ENCODE measurements around the gene PRR5.
"Not testable (repeated sequence)": the region's sequence is repeated elsewhere in the genome, so short reads cannot be mapped to it uniquely, and the experiment has no call there.

Gene PRR5

DNA sequence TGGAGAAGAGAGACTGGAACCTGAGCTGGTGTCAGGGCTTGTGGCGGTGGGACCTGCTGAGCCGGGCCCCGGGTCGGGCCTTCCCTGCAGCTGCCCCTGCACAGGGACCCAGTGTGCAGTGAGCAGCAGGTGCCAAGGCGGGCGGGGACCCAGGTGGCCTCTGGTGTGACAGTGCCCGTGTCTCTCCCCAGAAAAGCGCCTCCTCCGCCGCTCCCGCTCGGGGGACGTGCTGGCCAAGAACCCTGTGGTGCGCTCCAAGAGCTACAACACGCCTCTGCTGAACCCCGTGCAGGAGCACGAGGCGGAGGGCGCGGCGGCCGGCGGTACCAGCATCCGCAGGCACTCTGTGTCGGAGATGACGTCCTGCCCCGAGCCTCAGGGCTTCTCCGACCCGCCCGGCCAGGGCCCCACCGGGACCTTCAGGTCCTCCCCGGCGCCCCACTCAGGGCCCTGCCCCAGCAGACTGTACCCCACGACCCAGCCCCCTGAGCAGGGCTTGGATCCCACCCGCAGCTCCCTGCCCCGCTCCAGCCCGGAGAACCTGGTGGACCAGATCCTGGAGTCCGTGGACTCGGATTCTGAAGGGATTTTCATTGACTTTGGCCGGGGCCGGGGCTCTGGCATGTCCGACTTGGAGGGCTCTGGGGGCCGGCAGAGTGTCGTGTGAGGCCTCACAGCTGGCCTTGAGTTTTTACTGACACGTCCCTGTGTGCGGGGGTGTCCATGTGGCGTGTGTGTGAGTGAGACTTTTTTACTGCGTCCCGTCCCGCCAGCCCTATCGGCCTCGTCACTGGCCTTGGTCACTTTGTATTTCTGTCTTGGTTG lies 34.8 kb downstream of the PRR5 start:
- DNase-seq: no peak

DNA sequence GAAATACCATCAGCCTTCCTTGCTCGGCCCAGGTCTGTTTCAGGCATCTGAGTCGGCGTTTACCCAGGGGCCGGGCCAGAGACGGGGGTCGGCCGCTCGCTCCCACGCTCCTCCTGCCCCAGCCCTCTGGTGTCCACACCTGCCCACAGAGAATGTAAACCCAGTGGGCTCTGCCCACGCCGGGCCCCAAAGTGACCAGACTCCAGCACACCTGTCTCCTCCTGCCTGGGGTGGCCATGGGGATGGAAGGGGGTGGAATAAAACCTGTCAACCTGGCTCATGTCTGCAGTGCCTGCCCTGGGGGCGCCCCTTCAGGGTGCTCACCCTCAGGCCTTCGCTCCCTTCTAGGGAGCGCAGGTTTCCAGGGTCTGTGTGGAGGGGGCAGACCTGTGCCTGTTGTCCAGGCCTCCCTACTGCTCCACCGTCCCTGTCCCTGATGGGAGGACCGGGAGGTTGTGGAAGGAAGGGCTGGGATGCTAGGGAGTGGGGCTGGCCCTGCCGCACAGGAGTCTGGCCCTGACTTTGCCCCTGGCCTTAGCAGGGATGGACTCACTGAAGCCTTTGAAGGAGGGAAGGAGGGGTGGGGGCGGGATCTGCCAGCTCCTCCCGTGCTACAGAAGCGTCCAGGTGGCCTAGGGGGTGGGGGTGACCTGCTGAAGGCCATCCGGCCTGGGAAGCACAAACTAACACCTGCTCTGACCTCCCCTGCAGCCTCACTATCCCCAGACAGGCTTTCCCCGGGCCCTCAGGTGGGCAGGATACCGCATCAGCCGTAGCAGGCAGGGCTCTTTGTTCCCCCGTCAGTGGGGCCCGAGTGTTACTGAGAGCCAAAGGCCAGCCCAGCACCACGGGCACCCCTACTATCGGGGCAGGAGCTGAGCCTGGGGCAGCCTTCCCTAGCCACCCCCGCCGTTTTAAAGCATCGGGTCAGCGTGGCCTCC lies 35.7 kb downstream of the PRR5 start:
- DNase-seq: no peak

DNA sequence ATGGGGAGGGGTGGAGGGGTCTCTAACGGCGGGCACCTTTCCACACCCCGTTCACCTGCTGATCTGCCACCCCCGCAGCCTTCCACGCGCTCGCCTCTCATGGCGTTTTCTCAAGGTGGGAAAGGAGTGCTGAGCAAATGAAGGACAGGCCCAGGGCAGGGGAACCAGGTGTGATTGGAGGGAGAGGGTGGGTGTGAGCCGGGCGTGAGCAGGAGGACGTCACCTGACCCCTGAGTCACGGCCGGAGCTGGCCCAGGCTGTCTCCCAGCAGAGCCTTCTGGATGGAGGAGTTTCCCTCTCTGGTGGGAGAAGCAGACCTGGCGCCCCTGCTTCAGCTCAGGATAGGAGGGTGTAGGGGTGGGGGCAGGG lies 36.3 kb downstream of the PRR5 start:
- no peak for DNase-seq

DNA sequence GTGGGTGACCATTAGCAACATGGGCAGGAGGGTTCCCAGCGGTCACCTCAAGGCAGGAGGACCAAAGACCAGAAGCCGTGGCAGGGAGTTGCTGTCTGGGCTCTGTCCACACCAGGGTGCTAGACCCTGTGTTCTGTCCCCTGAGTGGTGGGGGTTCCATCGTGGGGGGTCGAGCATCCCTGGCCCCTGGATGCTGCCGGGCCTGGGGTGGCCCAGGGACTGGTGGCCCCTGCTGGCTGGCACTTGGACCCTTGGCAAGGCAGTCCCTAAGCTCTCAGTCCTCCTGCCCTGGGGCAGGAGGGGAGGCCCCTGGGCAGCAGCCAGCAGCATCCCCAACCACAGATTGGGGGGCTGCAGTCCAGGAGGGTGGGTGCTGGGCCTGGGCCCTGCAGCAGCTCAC lies 37.0 kb downstream of the PRR5 start:
- DNase-seq: no peak

DNA sequence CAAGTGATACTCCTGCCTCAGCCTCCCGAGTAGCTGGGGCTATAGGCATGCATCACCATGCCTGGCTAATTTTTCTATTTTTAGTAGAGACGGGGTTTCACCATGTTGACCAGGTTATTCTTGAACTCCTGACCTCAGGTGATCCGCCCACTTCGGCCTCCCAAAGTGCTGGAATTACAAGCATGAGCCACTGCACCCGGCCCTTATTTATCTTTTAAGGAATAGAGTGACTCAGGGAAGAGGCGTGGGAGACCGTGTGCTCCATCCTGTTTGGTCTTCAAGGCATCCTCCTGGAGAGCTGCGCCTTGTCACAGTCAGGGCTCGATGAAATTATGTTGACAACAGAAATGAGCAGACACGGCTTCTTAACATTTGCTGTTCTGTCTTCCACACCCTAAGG lies 37.7 kb downstream of the PRR5 start:
- not testable (repeated sequence) for DNase-seq

DNA sequence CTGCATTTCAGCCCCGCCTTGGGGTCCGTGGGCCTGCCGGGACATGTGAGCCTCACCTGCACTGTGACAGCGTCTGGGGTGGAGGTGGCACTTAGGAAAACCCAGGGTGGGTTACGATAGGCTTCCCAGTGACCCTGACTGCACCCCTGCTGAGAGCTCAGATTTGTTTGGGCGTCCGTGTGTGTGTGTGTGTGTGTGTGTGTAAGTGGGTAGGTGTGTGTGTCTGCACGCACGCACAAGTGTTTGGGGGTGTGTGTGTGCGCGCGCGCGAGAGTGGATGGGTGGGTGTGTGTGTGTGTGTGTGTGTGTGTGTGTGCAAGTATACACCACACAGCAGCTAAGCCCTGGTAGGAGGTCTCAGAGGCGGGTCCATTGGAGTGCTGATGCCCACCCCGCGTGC lies 38.3 kb downstream of the PRR5 start:
- no peak for DNase-seq

DNA sequence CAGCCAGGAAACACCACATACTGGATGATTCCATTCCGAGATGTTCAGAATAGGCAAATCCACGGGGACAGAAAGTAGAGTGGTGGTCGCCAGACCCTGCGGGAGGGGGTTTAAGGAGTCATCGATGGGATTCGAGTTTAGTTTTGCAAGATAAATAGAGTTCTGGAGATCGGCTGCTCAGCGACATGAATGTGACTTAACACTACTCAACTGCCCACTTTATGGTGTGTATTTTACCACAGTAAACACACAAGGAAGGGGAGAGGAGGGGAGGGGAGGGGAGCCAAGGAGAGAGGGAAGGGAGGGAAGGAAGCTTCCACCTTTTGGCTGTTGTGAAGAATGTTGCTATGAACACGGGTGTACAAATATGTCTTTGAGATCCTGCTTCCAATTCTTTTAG lies 39.9 kb downstream of the PRR5 start:
- no peak for DNase-seq

DNA sequence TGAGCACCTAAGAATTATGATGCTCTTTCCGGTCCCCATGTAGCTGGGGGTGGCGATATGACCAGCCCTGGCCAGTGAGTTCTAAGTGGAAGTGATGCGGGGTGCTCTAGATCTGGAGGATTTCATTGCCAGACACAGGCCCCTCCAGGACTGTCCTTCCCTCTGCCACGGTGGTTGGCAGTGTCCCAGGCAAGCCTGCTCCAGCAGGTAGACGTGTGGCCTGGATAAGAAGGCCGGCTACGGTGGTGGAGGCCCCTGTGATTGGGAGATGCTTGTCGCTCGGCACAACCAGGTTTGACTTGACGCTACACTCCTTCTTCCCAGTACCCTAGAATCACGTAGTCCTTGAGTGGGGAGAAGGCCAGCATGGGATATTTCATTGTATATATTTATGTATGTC lies 41.2 kb downstream of the PRR5 start:
- no peak for DNase-seq

DNA sequence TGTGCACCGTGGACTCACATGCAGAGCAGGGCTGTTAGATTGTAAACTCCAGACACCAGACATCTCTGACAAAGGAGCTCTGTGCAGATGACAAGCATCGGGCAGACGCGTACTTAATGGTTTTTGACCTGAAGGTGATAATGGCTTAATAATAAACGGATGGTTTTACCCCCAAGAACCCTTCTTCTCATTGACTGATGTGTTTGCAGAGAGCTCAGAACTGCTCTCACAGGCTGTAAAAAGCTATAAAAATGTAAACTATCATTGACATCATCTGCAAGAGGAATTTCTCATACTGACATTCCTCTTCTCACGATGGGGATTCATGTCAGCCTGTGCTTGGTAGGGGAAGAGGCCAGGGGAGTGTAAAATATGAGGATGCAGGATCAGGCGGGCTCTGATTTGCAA lies 41.8 kb downstream of the PRR5 start:
- DNase-seq: no peak

DNA sequence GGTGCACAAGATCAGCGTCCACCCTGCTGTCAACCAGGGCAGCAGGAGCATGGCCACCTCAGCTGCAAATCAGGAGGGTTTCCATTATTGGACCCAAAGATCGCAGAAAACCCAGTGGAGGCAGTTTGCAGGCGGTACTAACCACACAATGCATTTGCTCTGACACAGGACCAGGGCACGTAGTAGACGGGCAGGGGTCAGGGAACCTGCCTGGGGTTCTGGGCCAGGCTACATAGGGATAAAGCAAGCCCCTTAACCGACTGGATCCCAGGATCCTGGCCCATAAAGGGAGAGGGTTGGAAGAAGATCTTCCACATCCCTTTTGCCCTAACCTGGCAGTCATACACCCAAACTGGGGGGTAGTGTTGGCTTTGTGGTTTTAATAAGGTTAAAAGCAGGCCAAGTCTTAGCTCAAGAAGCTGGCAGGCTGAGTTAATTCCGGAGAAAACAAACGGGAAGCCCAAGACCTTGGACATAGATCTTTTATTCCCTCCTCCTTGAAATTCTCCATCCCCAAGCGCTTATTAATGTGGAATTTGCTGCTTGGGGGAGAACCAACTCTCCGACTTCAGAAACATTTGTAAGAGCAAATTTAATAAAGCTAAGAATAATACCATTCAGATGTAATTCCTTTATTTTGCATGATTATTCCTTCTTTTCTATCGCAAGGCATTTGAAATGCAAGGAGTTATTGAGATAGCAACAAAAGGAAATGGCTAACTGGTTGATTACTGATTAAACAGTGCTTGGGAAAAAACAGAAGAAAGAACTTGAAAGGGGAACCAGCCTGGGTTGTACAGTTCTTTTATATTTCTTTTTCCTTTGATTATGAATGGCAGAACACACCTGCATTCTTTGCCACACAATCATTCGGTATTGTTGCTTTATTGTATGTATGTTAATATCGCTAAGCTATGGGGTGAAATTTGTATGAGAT lies 44.1 kb downstream of the PRR5 start:
- DNase-seq: no peak

DNA sequence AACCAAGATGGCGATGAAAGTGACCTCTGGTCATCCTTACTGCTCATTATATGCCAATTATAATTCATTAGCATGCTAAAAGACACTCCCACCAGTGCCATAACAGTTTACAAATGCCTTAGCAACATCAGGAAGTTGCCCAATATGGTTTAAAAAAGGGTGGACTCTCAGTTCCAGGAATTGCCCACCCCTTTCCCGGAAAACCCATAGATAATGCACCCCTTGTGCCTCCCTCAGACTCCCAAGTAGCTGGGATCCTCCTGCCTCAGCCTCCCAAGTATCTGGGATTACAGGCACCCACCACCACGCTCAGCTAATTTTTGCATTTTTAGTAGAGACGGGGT lies 45.8 kb downstream of the PRR5 start:
- DNase-seq: not testable (repeated sequence)

DNA sequence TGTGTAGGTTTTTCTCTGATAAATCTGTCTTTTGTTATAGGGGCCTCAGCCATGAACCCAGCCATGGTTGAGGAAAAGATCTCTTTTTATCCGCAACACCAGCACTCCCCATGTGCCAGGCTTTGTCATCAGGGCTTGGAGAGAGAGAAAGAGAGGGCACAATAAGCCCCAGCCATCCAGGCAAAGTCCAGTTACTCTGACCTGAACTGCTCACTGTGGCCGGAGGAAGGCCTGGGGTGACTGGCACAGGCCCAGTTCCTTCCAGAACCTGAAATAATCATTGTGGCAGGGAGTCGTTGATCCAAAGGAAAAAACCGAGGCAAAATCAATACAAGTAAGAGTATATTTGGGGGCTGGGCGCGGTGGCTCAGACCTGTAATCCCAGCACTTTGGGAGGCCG lies 46.5 kb downstream of the PRR5 start:
- no peak for DNase-seq

DNA sequence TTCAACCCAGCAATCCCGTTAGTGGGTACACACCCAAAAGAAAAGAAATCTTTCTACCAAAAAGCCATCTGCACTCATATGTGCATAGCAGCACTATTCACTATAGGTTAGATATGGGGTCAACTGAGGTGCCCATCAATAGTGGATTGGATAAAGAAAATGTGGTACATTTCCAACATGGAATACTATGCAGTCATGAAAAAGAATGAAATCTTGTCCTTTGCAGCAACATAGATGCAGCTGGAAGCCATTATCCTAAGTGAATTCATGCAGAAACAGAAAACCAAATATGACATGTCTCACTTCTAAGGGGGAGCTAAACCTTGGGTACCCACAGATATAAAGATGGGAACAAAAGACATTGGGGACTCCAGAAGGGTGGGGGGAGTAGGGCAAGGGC lies 48.5 kb downstream of the PRR5 start:
- DNase-seq: no peak

DNA sequence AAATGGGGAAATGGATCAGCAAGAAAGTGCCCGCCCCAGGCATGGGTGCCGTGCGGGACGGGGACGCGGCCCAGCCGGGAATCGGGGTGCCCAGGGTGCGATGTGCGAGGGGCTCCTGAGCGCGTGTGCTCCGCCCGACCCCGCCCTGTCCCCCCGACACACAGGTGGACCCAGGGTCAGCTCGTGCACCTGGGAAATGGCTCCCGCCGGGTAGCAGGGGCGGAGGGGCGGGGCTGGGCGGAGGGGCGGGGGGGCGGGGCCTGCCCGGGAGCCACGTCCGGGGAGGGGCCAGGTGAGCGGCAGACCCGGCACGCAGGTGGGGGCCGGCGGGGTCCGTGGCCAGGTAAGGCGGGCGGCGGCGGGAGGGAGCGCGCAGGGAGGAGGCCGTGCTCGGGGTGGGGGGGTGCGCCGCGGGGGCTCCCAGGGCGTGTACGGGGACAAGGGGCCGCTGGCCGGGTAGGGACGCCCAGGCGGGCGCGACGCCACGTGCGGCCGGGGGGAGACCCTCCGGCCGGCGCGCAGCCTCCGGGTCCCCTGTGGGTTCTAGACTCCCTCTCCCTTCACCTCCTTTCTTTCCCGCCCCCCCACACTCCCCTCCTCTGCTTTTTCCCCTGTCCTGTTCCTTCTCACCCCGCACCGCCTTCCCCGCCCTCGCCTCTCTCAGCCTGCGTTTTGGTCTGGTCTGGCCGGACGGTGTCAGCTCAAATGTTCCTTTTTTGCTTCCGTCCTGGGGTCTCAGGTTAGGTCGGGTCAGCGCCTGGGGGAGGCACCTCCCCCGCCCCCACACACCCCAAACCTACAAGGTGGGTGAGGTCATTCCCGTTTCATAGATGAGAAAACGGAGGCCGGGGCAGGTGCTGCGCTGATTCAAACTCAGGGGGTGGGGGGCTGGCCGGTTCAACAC lies 50.5 kb downstream of the PRR5 start, which contains the start of gene ARHGAP8:
ARHGAP8 (plus strand) TSS at position 291 of the 904 bp plus-strand sequence. CDS start 33,953 bp downstream, outside the sequence.
- DNase-seq: no peak

DNA sequence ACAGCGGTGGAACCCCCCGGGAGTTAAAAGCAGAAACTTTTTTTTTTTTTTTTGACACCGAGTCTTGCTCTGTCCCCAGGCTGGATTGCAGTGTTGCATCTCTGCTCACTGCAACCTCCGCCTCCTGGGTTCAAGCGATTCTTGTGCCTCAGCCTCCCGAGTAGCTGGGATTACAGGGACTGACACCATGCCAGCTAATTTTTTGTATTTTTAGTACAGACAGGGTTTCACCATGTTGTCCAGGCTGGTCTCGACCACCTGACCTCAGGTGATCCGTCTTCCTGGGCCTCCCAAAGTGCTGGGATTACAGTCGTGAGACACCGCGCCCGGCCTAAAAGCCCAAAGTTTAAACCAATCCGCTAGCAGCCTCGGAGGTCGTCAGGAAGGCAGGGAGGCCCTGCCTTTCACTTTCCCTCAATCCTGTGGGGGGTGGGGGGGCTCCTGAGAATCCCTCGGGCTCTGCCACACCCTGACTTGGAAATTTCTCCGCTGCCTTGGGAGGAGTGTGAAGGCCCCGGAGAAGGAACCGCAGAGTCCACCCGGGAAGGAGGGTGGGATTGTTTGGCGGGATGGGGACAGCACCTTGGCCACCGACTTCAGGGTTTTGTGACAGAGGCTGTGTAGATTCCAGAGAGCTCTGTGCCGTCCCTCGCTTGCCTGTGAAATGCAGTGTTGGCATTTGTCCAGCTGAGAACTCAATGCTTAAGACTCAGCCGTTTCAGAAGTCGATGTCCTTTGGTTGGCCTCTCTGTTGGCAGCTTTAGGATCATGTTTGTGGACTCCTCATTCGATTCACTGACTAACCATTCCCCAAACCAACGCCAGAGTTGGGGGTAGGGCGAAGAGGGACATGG lies 51.4 kb downstream of the PRR5 start:
- no peak for DNase-seq

DNA sequence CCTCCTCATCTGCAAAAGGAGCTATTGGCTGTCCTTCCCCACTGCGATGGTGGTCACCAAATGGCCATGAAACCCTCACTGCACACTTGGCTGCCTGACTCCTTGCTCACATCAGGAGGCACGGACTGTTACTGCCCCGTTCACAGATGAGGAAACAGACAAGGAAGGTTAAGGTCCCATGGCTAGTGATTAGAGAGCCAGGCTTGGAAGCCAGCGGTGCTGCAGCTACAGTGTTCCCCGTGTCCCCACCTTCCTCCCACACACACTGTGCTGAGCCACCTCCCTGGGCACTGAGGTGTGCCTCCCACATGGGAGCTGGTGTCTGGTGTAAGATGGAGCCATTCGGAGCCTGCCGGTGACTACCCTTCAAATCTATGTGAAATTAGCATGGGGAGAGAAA lies 53.0 kb downstream of the PRR5 start:
- no peak for DNase-seq

DNA sequence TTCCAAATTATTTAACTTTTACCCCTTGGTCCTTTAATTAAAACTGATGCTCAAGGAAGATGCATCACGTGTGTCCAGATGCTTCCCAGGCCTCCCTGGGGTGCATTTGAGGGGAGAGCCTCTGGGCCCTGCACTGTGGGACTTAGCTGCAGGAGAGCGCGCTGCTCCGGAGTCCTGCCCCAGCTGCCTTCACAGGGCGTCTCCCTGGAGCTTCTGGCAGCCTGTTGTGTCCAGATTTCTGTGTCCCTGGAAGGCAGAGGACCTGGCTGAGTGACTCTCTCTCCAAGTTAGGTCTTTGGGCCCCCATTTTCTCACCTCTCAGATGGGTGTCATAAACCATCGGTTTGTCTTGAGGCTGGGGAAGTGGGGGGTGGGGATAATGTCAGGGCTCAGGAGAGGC lies 53.4 kb downstream of the PRR5 start:
- DNase-seq: no peak

DNA sequence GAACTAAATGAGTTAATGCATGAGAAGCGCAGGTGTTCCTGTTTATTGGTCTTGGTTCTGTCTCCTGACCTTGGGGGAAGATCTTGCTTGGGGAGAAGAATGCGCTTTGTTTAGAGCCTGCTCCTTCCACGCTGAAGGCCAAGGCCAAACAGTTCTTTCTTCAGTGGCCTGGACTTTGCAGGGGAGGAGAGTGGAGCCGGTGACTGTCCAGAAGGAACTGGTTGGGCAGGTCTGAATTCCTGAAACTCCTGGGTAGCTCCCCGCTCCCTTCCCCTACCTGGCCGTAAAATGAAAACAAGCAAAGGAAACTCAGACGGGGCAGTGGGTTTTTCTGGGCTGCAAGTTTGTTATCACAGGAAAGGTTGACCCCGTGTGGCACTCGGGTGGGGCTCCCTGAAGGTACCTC lies 54.0 kb downstream of the PRR5 start:
- no peak for DNase-seq

DNA sequence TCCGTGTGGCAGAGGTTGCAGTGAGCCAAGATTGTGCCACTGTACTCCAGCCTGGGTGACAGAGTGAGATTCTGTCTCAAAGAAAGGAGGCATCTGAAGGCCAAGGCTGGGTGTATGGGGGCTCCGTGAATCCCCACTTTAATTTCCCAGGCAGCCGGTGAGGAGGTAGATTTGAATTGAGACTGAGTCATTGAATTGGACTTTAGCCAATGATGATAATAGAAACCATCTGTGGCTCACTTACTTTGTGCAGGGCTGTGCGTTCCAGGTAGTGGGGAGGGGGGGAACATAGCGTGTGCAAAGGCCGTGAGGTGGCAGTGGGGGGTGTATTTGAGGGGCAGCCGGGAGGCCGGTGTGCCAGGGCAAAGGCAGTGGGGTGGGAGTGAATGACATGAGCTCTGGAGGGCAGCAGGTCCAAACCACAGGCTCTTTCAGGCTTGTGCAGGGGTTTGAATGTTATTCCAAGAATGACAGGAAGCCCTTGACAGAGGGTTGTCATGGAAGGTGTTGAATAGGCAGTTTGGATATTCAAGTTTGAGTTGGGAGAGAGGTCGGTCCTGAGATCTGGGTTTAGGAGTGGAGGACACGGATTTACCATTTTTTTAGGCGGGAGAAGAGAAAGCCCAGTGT lies 56.5 kb downstream of the PRR5 start:
- DNase-seq: no peak

DNA sequence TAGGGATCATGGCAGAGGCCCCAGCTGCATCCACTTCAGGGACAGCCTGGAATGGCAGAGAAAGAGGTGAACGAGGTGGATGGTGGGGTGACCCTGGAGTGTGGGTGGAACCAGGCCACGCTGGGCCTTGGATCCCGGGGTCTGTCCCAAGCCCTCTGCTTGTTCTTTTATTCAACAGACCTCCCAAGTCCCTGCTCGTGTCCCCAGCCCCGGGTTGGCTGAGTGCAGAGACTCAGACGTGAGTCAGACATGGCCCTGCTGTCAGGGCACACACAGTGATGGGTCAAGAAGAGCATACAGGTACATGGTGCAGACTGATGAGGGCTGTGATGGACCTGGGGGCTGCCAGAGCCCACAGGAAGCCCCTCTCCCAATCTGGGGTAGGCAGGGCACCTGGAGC lies 57.0 kb downstream of the PRR5 start:
- no peak for DNase-seq
